Measurements from ENCODE around the gene RMND5A.
"Not testable (repeated sequence)": the region's sequence is repeated elsewhere in the genome, so short reads cannot be mapped to it uniquely, and the experiment has no call there.

The RMND5A gene

DNA sequence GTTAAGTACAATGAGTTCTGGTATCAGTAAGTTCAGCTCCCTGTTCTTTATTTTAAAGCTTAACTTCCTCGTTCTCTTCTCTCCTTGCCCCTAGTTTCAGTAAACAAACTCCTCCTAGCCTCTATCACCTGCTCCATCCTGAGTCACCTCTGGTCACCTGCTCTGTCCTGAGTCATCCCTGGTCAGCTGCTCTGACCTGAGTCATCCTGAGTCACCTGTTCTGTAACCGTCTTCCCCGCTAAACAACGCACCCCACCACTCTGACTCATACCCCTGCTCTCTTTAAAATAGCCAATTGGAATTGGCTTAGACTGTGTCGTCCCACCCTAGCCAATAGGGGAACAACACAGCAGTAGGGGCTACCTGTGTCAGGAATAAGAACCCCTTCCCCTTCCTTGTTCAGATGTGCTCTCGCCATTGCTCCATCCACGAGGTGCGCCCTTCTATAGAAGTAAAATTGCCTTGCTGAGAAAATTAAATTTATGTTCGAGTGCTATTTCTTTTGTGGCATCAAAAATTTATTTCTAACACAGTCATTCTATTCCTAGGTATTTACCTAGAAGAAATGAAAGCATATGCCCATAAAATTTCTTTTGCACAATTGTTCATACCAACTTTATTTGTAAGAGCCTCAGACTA is 24.9 kb upstream of the RMND5A start:
- in situ Hi-C loops (cut with HindIII; ENCODE audit: low pct_unique_long_range_greater_than_20kb, low sequenced_read_pairs) = no loop called here
- TF ChIP-seq JUND (IDR thresholded peaks at IDR 0.05; ENCODE audit: low read depth) = no peak
- no peak for DNase-seq (ENCODE audit: low read depth in 1 of 2, low spot score in 1 of 2)

DNA sequence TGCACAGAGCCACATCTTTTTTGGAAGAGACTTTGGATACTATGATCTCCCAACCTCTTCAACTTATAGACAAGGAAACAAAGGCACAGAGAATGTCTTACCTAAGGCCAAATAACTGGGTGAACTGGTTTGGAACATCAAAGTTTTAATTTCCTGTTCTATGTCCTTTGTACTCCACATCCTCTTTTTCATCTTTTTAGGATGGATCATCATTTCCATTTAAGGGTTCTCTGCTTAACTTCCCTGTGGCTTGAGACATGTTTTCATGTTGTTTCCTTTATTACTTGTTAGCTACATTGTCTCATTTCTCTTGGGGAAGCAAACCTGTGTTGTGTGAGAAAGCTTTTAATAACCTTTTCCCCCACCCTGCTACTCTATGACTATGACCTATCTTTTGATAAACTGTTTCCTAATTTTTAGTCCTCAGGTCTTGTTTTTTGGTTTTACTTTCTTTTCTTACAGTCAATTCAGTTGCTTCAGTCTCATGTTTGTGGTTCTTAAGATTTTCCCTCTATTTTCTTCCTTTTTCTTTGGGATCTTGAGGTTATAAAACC is 22.5 kb upstream of the RMND5A start:
- peak in 1 of 2 experiments; percentile 8 for DNase-seq (ENCODE audit: low read depth in 1 of 2, low spot score in 1 of 2)
- TF ChIP-seq JUND (IDR thresholded peaks at IDR 0.05; ENCODE audit: low read depth) = no peak
- in situ Hi-C loops (cut with HindIII; ENCODE audit: low pct_unique_long_range_greater_than_20kb, low sequenced_read_pairs) = no loop called here

- in situ Hi-C loops (cut with HindIII; ENCODE audit: low pct_unique_long_range_greater_than_20kb, low sequenced_read_pairs) = no loop called here
- no peak for TF ChIP-seq JUND (IDR thresholded peaks at IDR 0.05; ENCODE audit: low read depth)
Observed at GRCh38 chr2:86700690-86701089, 19.4 kb upstream of the RMND5A start.

GRCh38 chr2:86703704-86704361 is 16.3 kb upstream of the RMND5A start:
- in situ Hi-C loops (cut with HindIII; ENCODE audit: low pct_unique_long_range_greater_than_20kb, low sequenced_read_pairs) = no loop called here

More at GRCh38 chr2:86700690-86701089, 19.4 kb upstream of the RMND5A start:
- no peak for DNase-seq (ENCODE audit: low read depth in 1 of 2, low spot score in 1 of 2)

GRCh38 chr2:86704459-86704971 is 15.6 kb upstream of the RMND5A start:
- TF ChIP-seq JUND (IDR thresholded peaks at IDR 0.05; ENCODE audit: low read depth) = no peak
- no peak for DNase-seq (ENCODE audit: low read depth in 1 of 2, low spot score in 1 of 2)
- in situ Hi-C loops (cut with HindIII; ENCODE audit: low pct_unique_long_range_greater_than_20kb, low sequenced_read_pairs) = no loop called here

More at GRCh38 chr2:86703704-86704361, 16.3 kb upstream of the RMND5A start:
- peak in 1 of 2 experiments; percentile 53 for DNase-seq (ENCODE audit: low read depth in 1 of 2, low spot score in 1 of 2)
- no peak for TF ChIP-seq JUND (IDR thresholded peaks at IDR 0.05; ENCODE audit: low read depth)

- in situ Hi-C loops (cut with HindIII; ENCODE audit: low pct_unique_long_range_greater_than_20kb, low sequenced_read_pairs) = no loop called here
- TF ChIP-seq JUND (IDR thresholded peaks at IDR 0.05; ENCODE audit: low read depth) = no peak
- no peak for DNase-seq (ENCODE audit: low read depth in 1 of 2, low spot score in 1 of 2)
Observed at GRCh38 chr2:86706220-86706619, 13.9 kb upstream of the RMND5A start.

- TF ChIP-seq JUND (IDR thresholded peaks at IDR 0.05; ENCODE audit: low read depth) = no peak
- DNase-seq (ENCODE audit: low read depth in 1 of 2, low spot score in 1 of 2) = no peak
- in situ Hi-C loops (cut with HindIII; ENCODE audit: low pct_unique_long_range_greater_than_20kb, low sequenced_read_pairs) = no loop called here
Observed at GRCh38 chr2:86706935-86707334, 13.2 kb upstream of the RMND5A start.

DNA sequence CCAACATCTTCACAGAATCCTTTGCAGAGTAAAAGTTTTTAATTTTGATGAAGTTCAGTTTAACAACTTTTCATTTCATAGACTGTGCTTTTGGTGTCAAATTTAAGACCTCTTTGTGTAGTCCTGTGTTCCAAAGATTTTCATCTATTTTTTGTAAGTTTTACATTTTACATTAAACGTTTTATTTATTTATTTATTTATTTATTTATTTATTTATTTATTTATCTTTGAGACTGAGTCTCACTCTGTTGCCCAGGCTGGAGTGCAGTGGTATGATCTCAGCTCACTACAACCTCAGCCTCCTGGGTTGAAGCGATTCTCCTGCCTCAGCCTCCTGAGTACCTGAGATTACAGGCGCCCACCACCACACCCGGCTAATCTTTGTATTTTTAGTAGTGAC is 12.0 kb upstream of the RMND5A start:
- in situ Hi-C loops (cut with HindIII; ENCODE audit: low pct_unique_long_range_greater_than_20kb, low sequenced_read_pairs); DNase-seq (ENCODE audit: low read depth in 1 of 2, low spot score in 1 of 2): not testable (repeated sequence)

DNA sequence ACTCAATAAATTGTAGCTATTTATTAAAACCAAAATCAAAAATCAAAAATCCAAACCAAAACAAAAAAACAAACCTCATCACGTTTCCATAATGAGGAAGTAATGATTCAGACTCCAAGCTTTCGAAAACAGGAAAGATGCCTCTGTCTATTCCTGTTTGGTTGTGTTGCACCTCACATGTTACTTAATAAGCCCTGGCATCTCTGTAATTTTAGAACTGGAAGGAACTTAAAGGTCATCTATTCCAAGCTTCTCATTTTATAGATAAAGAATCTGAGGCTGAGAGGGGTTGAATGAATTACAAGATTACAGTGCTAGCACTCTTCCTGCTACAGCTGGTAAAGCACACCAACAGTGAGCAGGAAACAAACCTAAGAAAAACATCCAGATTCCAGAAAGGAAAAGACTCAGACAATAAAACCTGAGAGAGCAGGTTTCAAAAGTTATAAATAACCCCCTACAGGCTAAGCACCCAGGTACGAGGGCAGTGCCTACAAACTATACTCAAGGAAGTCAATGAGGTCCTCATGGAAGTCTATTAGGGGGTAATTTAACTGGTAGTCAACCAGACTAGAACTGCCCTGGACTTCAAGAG is 5.4 kb upstream of the RMND5A start:
- in situ Hi-C loops (cut with HindIII; ENCODE audit: low pct_unique_long_range_greater_than_20kb, low sequenced_read_pairs); DNase-seq (ENCODE audit: low read depth in 1 of 2, low spot score in 1 of 2): not testable (repeated sequence)

DNA sequence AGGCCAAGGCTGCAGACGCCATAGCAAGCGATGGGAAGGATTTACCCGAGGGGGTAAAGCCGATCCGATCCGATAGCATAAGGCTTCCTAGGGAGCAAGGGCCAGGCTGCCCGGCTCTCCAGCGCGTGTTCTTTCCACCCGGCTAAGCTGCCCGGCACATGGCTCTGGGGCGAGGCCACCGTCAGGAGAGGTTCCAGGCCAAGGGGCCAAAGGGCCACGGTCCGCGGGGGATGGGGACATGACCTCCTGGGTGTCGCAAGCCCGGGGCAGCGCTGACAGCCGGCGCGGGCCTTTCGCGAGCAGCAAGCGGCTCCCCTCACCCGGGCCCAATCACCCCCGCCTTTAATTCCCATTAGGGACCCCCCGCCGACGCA is 841 bp upstream of the RMND5A start:
- in situ Hi-C loops (cut with HindIII; ENCODE audit: low pct_unique_long_range_greater_than_20kb, low sequenced_read_pairs); DNase-seq (ENCODE audit: low read depth in 1 of 2, low spot score in 1 of 2): not testable (repeated sequence)

- peak in 1 of 2 experiments; percentile 31 for DNase-seq (ENCODE audit: low read depth in 1 of 2, low spot score in 1 of 2)
- in situ Hi-C loops (cut with HindIII; ENCODE audit: low pct_unique_long_range_greater_than_20kb, low sequenced_read_pairs) = not testable (repeated sequence)
Observed at GRCh38 chr2:86720540-86721320, 639 bp downstream of the RMND5A start.

DNA sequence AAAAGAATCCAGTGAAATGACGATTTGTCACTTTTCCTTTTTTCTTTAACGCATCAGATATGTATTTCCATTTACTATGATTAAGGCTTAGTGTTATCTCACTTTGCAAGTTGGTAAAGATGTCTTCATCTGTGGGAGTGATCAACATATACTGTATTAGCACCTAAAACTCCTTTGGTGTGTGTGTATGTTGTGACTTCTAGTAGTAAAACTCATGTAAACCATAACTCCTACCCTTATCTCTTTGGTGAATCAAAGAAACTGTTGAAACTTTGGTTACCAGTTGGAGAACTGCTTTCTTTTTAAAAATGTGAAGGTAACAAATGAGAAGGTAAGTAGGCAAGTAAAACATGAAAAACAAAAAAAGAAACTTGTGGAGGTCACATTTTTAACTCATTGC is 5.6 kb downstream of the RMND5A start:
- DNase-seq (ENCODE audit: low read depth in 1 of 2, low spot score in 1 of 2); in situ Hi-C loops (cut with HindIII; ENCODE audit: low pct_unique_long_range_greater_than_20kb, low sequenced_read_pairs): not testable (repeated sequence)

GRCh38 chr2:86732040-86732525 is 12.0 kb downstream of the RMND5A start:
- DNase-seq (ENCODE audit: low read depth in 1 of 2, low spot score in 1 of 2); in situ Hi-C loops (cut with HindIII; ENCODE audit: low pct_unique_long_range_greater_than_20kb, low sequenced_read_pairs): not testable (repeated sequence)

- DNase-seq (ENCODE audit: low read depth in 1 of 2, low spot score in 1 of 2); in situ Hi-C loops (cut with HindIII; ENCODE audit: low pct_unique_long_range_greater_than_20kb, low sequenced_read_pairs): not testable (repeated sequence)
Observed at GRCh38 chr2:86732837-86733236, 12.7 kb downstream of the RMND5A start.

DNA sequence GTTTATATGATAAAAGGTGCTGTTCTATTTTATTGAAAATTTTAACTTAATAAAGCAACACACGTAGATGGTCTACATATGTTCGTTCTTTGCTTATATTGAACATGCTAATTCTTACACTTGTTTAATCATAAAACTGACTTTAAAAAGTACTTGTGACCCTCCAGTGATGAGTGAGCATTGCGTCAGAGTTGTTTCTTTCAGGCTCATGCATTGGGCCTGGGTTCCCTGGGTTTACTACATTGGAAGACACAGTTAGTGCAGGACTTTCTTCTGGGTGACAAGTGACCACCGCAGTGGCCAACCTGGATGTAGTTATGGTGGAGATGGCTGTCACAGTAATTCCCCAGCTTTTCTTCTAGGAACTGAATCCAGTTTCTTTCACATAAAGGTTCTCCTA is 13.4 kb downstream of the RMND5A start:
- DNase-seq (ENCODE audit: low read depth in 1 of 2, low spot score in 1 of 2); in situ Hi-C loops (cut with HindIII; ENCODE audit: low pct_unique_long_range_greater_than_20kb, low sequenced_read_pairs): not testable (repeated sequence)

DNA sequence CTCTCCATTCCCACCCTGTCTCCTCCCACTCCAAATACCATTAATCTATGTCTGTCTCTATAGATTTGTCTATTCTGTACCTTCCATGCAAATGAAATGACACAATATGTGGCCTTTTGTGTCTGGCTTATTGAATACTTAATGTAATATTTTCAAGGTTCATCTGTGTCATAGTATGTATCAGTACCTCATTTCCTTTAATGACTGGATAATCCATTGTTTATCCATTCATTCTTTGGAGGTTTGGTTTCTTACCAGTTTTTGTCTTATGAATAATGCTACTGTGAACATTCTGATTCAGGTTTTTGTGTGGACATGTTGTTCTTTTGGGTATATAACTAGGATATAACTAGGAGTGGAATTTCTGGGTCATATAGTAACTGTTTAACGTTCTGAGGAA is 14.8 kb downstream of the RMND5A start:
- in situ Hi-C loops (cut with HindIII; ENCODE audit: low pct_unique_long_range_greater_than_20kb, low sequenced_read_pairs); DNase-seq (ENCODE audit: low read depth in 1 of 2, low spot score in 1 of 2): not testable (repeated sequence)

DNA sequence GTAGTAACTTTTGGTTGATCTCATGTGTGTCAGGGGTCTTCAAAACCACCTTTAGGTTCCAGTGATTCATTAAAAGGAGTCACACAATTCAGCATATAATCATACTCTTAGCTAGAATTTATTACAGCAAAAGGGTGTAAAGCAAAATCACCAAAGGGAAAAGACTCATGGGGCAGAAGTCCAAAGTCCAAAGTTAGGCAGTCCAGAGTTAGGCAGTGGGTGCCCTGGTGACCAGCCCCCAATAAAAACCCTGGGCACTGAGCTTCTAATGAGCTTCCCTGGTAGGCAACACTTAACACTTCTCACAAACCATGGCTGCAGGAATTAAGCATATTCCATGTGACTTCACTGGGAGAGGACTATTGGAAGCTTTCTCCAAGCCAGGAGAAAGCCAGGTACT is 19.4 kb downstream of the RMND5A start:
- in situ Hi-C loops (cut with HindIII; ENCODE audit: low pct_unique_long_range_greater_than_20kb, low sequenced_read_pairs); DNase-seq (ENCODE audit: low read depth in 1 of 2, low spot score in 1 of 2): not testable (repeated sequence)
